Measurements from ENCODE around the gene CATSPERZ. TPM values are rescaled to one million over a fixed set of nuclear protein-coding genes. Genes with fewer than 3 reads are reported as not detected.

CATSPERZ gene
- total and polyA plus RNA-seq, 9 of the 15 experiments (the other 6 are each of a cell fraction or from before 2014, with no cell fraction given) = 0.86 to 8.5 (median 3.5) TPM

DNA sequence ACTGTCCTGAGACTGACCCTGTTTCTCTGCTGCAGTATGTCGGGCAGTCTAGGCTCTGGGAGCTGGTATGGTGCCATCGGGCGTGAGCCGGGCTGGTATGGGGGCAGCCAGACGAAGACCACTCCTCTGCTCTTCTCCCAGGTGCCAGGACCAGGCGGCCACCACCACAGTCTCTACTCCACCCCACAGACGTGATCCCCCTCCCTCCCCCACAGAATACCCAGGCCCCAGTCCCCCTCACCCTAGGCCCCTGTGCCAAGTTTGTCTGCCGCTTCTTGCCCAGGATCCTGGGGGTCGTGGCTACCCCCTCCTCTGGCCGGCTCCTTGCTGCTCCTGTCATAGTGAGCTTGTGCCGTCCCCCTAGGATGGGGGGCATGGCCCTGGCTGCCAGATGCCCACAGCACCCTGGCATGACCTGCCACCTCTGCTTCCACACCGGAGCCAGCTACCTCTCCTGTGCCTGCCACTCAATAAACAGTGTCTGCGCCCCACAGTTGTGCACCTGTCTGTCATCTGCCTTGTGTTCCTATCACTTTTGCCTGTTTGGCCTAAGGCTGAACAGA, 11.1 kb upstream of the CATSPERZ start:
- Histone ChIP-seq H2AFZ (ENCODE audit: low read depth, low read length) (no peak overlapping the region), H3K9me1 (ENCODE audit: control insufficient read depth, insufficient read depth, low read length) (no peaks in the 10 kb centered on the region), H3K36me3 (ENCODE audit: control insufficient read depth, insufficient read depth, low read length) (no peaks in the 10 kb centered on the region), H3K9ac (ENCODE audit: insufficient read depth in 1 of 2, low read depth in 2 of 2, low read length in 2 of 2) (peak overlapping the region in 1 of 2 experiments; percentile 61; a peak in 1 of 4 replicates), H4K20me1 (replicated peaks; ENCODE audit: control insufficient read depth, insufficient read depth, low read length) (no peaks in the 10 kb centered on the region), H3K27me3 (ENCODE audit: control insufficient read depth in 2 of 2, insufficient read depth in 2 of 2, low read length in 2 of 2) (peaks cover 14 to 30% of the 10 kb centered on the region in 2 experiments; a peak in 4 of 5 replicates), H3K27ac (ENCODE audit: extremely low read depth, low read depth, low read length) (no peak overlapping the region), H3K79me2 (ENCODE audit: control insufficient read depth, insufficient read depth, low read length) (peaks cover 4% of the 10 kb centered on the region; the same call in 1 of the 3 replicates), H3K9me3 (replicated peaks; ENCODE audit: control insufficient read depth, insufficient read depth, low read depth, low read length) (no peaks in the 10 kb centered on the region), H3K4me3 (no peak overlapping the region), H3K4me1 (replicated peaks in 1 of 2; ENCODE audit: control insufficient read depth in 2 of 2, insufficient read depth in 2 of 2, low read length in 2 of 2) (peaks cover 5 to 64% of the 10 kb centered on the region in 2 experiments; a peak in 3 of 5 replicates), H3K4me2 (ENCODE audit: insufficient read depth, low read length) (no peak overlapping the region)
- DNase-seq (ENCODE audit: extremely low read depth in 1 of 4, low spot score in 3 of 4) (no peak), ATAC-seq (no peak), FAIRE-seq (no peak)
- WGBS (ENCODE audit: insufficient coverage, low coverage, missing lambda C conversion rate) = 71% methylated on average over 10 of the region's 13 CpGs
- CTCF ChIA-PET (ENCODE audit: low intra/inter-chr PET ratio) = no interaction called here
- intact Hi-C loops (cut with micrococcal nuclease) (no loop called here), in situ Hi-C loops (cut with MboI) (no loop called here)
- BruUV-seq (replicated peaks) = no TSS peak
- POLR2A ChIA-PET = interaction anchor here (1.0 to 1.4 kb wide), 3 partner anchors 9 to 83 kb away, joined by 3 to 5 read pairs (median 3); partner anchors contain the start of gene FERMT3
- TF ChIP-seq PYGO2 (tag; IDR thresholded peaks at IDR 0.05) (no peak), PHTF2 (CRISPR knock-in tag; IDR thresholded peaks at IDR 0.05) (no peak), THRAP3 (IDR thresholded peaks at IDR 0.05; ENCODE audit: borderline replicate concordance) (no peak), JUND (IDR thresholded peaks at IDR 0.05; ENCODE audit: borderline replicate concordance, low read depth, low read length) (no peak), JUND (tag; IDR thresholded peaks at IDR 0.05; ENCODE audit: borderline replicate concordance, low read depth, low read length) (no peak), SMARCE1 (IDR thresholded peaks at IDR 0.05) (no peak), MTA2 (IDR thresholded peaks at IDR 0.05; ENCODE audit: low read depth) (no peak), JUNB (CRISPR knock-in tag; conservative IDR thresholded peaks at IDR 0.05) (no peak), ARID3A (IDR thresholded peaks at IDR 0.05; ENCODE audit: borderline replicate concordance, low read depth, low read length) (no peak), PCBP1 (IDR thresholded peaks at IDR 0.05; ENCODE audit: low read depth, low read length, poor library complexity, severe bottlenecking) (no peak), MCM7 (IDR thresholded peaks at IDR 0.05) (no peak), KHSRP (IDR thresholded peaks at IDR 0.05) (no peak), HNRNPK (IDR thresholded peaks at IDR 0.05; ENCODE audit: low read depth, low read length, poor library complexity, severe bottlenecking) (no peak)
- TF ChIP-seq, protein P1, sequence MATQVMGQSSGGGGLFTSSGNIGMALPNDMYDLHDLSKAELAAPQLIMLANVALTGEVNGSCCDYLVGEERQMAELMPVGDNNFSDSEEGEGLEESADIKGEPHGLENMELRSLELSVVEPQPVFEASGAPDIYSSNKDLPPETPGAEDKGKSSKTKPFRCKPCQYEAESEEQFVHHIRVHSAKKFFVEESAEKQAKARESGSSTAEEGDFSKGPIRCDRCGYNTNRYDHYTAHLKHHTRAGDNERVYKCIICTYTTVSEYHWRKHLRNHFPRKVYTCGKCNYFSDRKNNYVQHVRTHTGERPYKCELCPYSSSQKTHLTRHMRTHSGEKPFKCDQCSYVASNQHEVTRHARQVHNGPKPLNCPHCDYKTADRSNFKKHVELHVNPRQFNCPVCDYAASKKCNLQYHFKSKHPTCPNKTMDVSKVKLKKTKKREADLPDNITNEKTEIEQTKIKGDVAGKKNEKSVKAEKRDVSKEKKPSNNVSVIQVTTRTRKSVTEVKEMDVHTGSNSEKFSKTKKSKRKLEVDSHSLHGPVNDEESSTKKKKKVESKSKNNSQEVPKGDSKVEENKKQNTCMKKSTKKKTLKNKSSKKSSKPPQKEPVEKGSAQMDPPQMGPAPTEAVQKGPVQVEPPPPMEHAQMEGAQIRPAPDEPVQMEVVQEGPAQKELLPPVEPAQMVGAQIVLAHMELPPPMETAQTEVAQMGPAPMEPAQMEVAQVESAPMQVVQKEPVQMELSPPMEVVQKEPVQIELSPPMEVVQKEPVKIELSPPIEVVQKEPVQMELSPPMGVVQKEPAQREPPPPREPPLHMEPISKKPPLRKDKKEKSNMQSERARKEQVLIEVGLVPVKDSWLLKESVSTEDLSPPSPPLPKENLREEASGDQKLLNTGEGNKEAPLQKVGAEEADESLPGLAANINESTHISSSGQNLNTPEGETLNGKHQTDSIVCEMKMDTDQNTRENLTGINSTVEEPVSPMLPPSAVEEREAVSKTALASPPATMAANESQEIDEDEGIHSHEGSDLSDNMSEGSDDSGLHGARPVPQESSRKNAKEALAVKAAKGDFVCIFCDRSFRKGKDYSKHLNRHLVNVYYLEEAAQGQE (IDR thresholded peaks at IDR 0.05; ENCODE audit: borderline replicate concordance) = no peak
- TF ChIP-seq, protein P1 (CRISPR knock-in tag; IDR thresholded peaks at IDR 0.05; ENCODE audit: low read depth) = no peak
